Stomach smooth muscle (tissue), 2 donors: ENCODE results near the gene TULP4.
"Not testable (repeated sequence)": the region's sequence is repeated elsewhere in the genome, so short reads cannot be mapped to it uniquely, and the experiment has no call there.

Experiments used
- H3K27ac ChIP-seq: one replicate; pipeline ENCODE4 v1.7.0; 2013; ENCODE audit warnings: mild to moderate bottlenecking, low read length, inconsistent platforms
- H3K27me3 ChIP-seq, 2 donors: one replicate each; pipeline ENCODE4 v1.7.0; 2013; ENCODE audit warnings: low read length in 2 of 2; ENCODE audit not compliant: insufficient read depth in 2 of 2, control insufficient read depth in 1 of 2
- H3K36me3 ChIP-seq, 2 donors: one replicate each; pipeline ENCODE4 v1.7.0; 2013; ENCODE audit warnings: low read length in 2 of 2; ENCODE audit not compliant: control insufficient read depth in 2 of 2, insufficient read depth in 2 of 2
- H3K4me1 ChIP-seq: one replicate; pipeline ENCODE4 v1.7.0; 2013; ENCODE audit warnings: low read length; ENCODE audit not compliant: control insufficient read depth, insufficient read depth
- H3K4me3 ChIP-seq, 2 donors: one replicate each; pipeline ENCODE4 v1.7.0; 2013; ENCODE audit warnings: low read length in 2 of 2
- H3K9ac ChIP-seq, 2 donors: one replicate each; pipeline ENCODE4 v1.7.0; 2013; ENCODE audit warnings: low read length in 2 of 2, mild to moderate bottlenecking in 1 of 2
- H3K9me3 ChIP-seq, 2 donors: one replicate each; pipeline ENCODE4 v1.7.0; 2013; ENCODE audit warnings: low read length in 2 of 2; ENCODE audit not compliant: control insufficient read depth in 2 of 2
- donor health status: healthy.
- donor health status: Pancreatic carcinoma.

TULP4 gene

DNA sequence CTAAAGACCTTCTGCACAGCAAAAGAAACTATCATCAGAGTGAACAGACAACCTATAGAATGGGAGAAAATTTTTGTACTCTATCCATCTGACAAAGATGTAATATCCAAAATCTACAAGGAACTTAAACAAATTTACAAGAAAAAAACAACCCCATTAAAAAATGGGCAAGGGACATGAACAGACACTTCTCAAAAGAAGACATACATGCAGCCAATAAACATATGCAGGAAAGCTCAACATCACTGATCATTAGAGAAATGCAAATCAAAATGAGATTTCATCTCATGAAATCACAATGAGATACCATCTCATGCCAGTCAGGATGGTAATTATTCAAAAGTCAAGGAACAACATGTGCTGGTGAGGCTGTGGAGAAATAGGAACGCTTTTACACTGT, 215.6 kb downstream of the TULP4 start:
- not testable (repeated sequence) for H3K9me3 ChIP-seq, H3K4me3 ChIP-seq, H3K27ac ChIP-seq, H3K9ac ChIP-seq, H3K36me3 ChIP-seq, H3K4me1 ChIP-seq
- peaks cover 13 to 23% of the 10 kb centered on the region in 2 donors for H3K27me3 ChIP-seq

GRCh38 chr6:158528826-158529225, 216.6 kb downstream of the TULP4 start:
- H3K27me3 ChIP-seq, result peaks cover 13 to 20% of the 10 kb centered on the region in 2 donors
- peaks cover 0 to 6% of the 10 kb centered on the region in 2 donors for H3K9me3 ChIP-seq

DNA sequence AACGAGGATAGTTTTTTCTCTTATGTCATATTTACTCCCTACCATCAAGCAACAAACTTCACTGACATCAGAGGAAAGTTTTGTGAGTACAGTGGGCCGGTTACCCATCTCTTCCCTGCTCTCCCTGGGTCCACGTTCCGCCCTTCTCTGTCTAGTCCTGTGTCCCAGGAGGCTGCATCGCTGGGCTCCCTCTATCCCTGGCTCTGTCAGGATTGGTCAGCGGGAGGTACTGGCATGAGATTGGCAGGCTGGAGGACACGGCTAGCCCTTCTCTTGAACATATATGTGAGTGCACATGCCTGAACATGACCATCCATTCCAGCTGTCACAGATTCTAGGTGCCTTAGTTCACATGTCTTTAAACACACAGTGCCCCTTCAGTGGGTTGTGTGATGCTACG, 217.4 kb downstream of the TULP4 start:
- Histone ChIP-seq H3K4me3 (no peak overlapping the region), H3K4me1 (no peaks in the 10 kb centered on the region), H3K9ac (no peak overlapping the region), H3K27me3 (peaks cover 10 to 13% of the 10 kb centered on the region in 2 donors), H3K27ac (no peak overlapping the region), H3K36me3 (no peaks in the 10 kb centered on the region), H3K9me3 (peaks cover 0 to 6% of the 10 kb centered on the region in 2 donors)

More at GRCh38 chr6:158528826-158529225, 216.6 kb downstream of the TULP4 start:
- Histone ChIP-seq H3K4me3 (no peak overlapping the region), H3K27ac (no peak overlapping the region), H3K36me3 (no peaks in the 10 kb centered on the region), H3K9ac (no peak overlapping the region), H3K4me1 (no peaks in the 10 kb centered on the region)

DNA sequence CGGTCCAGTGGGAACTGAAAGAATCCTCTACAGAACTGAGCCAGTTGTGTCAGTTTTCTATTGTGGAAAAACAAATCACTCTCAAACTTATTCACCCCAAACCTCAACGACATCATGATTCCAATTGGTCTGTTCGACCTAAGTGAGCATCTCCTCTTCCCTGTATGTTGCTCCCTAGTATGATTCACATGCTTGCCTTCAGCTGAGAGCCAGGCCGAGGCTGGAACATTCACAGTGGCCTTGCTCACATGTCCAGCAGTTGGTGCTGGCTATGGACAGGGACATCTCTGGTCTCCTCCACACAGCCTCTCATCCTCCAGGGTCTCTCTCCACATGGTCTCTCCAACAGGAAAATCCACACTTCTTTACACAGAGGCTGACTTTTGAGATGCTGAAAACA, 219.3 kb downstream of the TULP4 start:
- H3K27ac ChIP-seq, result no peak overlapping the region
- H3K9ac ChIP-seq, result no peak overlapping the region
- H3K4me1 ChIP-seq, result peaks cover 2% of the 10 kb centered on the region
- no peak overlapping the region for H3K4me3 ChIP-seq
- peaks cover 3 to 6% of the 10 kb centered on the region in 2 donors for H3K9me3 ChIP-seq
- no peaks in the 10 kb centered on the region for H3K36me3 ChIP-seq
- peaks cover 7 to 11% of the 10 kb centered on the region in 2 donors for H3K27me3 ChIP-seq

DNA sequence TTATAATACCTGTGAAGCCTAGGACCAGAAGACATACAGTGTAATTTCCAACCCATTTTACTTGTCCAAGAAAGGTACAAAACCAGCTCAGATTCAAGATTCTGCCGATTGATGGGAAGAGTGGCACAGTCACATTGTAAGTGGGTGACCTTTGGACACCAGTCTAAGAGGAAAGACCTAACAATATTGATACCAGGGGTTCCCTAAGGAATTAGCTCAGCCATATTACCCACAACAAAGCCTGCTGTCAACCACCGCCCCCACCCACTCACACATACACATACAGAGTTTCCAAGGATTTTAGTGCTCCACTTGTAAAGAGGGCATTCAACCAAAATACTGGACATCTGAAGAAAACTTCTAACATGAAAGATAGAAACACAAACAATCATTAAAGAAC, 219.7 kb downstream of the TULP4 start:
- Histone ChIP-seq H3K9me3 (peaks cover 3 to 6% of the 10 kb centered on the region in 2 donors), H3K9ac (no peak overlapping the region), H3K27me3 (peaks cover 7 to 16% of the 10 kb centered on the region in 2 donors), H3K4me3 (no peak overlapping the region), H3K36me3 (no peaks in the 10 kb centered on the region), H3K4me1 (peaks cover 4% of the 10 kb centered on the region), H3K27ac (no peak overlapping the region)

- no peak overlapping the region for H3K27ac ChIP-seq
- no peak overlapping the region for H3K9ac ChIP-seq
- H3K4me1 ChIP-seq, result peaks cover 4% of the 10 kb centered on the region
- peaks cover 0 to 3% of the 10 kb centered on the region in 2 donors for H3K9me3 ChIP-seq
- peak overlapping the region; percentile 25 to 64 for H3K4me3 ChIP-seq
- H3K36me3 ChIP-seq, result no peaks in the 10 kb centered on the region
- peaks cover 18 to 30% of the 10 kb centered on the region in 2 donors for H3K27me3 ChIP-seq
These were observed 224.0 kb downstream of the TULP4 start for GRCh38 chr6:158536084-158536890.

GRCh38 chr6:158536891-158537798, 224.9 kb downstream of the TULP4 start:
- H3K4me1 ChIP-seq, result peaks cover 4% of the 10 kb centered on the region
- H3K4me3 ChIP-seq, result peak overlapping the region in 1 of 2 donors; percentile 64
- H3K36me3 ChIP-seq, result no peaks in the 10 kb centered on the region
- peaks cover 0 to 3% of the 10 kb centered on the region in 2 donors for H3K9me3 ChIP-seq
- H3K27ac ChIP-seq, result no peak overlapping the region
- H3K27me3 ChIP-seq, result peaks cover 18 to 30% of the 10 kb centered on the region in 2 donors
- H3K9ac ChIP-seq, result no peak overlapping the region

- no peak overlapping the region for H3K27ac ChIP-seq
- H3K9ac ChIP-seq, result no peak overlapping the region
- no peaks in the 10 kb centered on the region for H3K36me3 ChIP-seq
These were observed 226.5 kb downstream of the TULP4 start for GRCh38 chr6:158538741-158539140.

DNA sequence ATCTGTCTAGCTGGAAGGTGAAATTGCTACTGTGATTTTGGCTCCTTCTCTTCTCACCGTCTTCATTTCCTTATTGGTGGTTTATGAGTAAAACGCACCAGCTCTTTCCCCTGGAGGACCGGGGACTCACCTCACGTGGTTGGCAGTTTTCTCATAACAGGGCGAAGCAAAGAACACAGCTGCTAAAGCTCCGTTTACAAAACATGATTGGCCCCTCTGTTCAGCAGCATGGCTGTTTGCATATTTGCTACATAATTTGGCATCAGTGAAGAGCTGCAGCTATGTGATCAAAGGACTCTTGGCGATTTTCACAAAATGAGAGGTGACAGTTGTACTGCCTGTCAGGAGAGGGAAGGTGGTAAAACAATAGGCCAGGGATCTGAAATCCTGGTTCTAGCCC, 227.1 kb downstream of the TULP4 start:
- peaks cover 18 to 30% of the 10 kb centered on the region in 2 donors for H3K27me3 ChIP-seq
- H3K9me3 ChIP-seq, result peaks cover 0 to 3% of the 10 kb centered on the region in 2 donors
- no peak overlapping the region for H3K9ac ChIP-seq
- H3K4me1 ChIP-seq, result peaks cover 4% of the 10 kb centered on the region
- H3K36me3 ChIP-seq, result no peaks in the 10 kb centered on the region
- no peak overlapping the region for H3K4me3 ChIP-seq
- H3K27ac ChIP-seq, result no peak overlapping the region

More at GRCh38 chr6:158538741-158539140, 226.5 kb downstream of the TULP4 start:
- Histone ChIP-seq H3K9me3 (peaks cover 0 to 3% of the 10 kb centered on the region in 2 donors), H3K4me1 (peaks cover 4% of the 10 kb centered on the region), H3K27me3 (peaks cover 18 to 30% of the 10 kb centered on the region in 2 donors), H3K4me3 (no peak overlapping the region)

GRCh38 chr6:158539881-158540280, 227.6 kb downstream of the TULP4 start:
- peaks cover 0 to 3% of the 10 kb centered on the region in 2 donors for H3K9me3 ChIP-seq
- H3K27ac ChIP-seq, result no peak overlapping the region
- H3K4me1 ChIP-seq, result peaks cover 4% of the 10 kb centered on the region
- H3K4me3 ChIP-seq, result no peak overlapping the region
- H3K27me3 ChIP-seq, result peaks cover 18 to 30% of the 10 kb centered on the region in 2 donors
- H3K36me3 ChIP-seq, result no peaks in the 10 kb centered on the region
- no peak overlapping the region for H3K9ac ChIP-seq
